ENCODE data around the gene GART.
A peak's percentile ranks its signal among the peaks of the same experiment; 100 is the strongest.
"Not testable (repeated sequence)": the region's sequence is repeated elsewhere in the genome, so short reads cannot be mapped to it uniquely, and the experiment has no call there.

The GART gene

DNA sequence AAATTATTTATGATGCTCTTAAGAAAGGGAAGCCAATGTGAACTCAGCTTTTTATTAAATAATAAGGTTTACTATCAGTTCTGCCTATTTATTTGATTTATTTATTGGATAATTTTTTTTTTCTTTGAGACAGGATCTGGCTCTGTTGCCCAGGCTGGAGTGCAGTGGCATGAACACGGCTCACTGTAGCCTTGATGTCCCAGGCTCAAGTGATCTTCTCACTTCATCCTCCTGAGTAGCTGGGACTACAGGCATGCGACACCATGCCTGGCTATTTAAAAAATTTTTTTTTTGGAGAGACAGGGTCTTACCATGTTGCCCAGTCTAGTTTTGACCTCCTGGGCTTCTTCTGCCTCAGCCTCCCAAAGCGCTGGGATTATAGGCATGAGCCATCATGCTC is 29.4 kb downstream of the GART start:
- DNase-seq (ENCODE audit: low read depth in 2 of 2): no peak

DNA sequence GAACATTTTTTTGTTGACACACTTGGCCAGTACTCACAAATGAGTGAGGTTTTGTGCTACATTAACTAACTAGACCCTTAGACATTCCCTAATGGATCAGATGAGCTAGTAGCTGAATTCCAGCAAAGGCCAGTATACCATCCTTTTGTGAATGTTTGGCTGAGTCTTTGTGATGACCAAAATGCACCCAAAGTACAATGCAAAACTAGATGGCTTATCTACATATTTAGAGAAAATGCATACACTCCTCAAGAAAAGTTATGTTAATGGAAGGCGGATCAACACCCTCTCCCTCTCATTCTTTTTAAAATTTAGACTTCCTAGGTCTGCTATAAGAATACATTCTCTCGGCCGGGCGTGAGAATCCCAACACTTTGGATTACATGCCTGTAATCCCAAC is 30.3 kb downstream of the GART start:
- DNase-seq (ENCODE audit: low read depth in 2 of 2): no peak

DNA sequence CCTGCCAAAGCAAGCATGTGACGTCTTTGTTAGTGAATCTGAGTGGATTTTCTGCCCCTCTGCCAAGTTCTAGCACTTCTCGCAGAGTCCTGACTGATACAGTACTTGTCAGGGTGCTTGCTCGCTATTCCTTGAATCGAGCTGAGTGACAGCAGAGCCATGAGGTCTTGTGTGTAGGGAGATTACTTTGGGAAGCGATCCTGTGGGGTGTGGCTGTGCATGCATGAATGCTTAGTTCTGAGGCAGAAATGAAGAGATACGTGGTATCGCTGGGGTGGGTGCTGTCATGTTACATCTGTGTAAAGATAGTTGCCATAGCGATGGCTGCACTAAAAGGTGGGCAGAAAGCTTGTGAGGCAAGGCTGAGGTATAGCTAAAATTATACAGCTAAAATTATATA is 31.1 kb downstream of the GART start:
- no peak for DNase-seq (ENCODE audit: low read depth in 2 of 2)

DNA sequence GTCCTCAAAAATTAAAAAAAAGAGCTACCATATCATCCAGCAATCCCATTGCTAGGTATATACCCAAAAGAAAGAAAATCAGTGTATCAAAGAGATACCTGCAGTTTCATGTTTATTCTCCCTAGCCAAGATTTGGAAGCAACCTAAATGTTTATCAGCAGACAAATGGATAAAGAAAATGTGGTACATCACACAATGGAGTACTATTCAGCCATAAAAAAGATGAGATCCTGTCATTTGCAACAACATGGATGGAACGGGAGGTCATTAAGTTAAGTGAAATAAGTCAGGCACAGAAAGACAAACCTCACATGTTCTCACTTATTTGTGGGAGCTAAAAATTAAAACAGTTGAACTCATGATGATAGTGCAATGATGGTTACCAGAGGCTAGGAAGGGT is 34.9 kb downstream of the GART start:
- not testable (repeated sequence) for DNase-seq (ENCODE audit: low read depth in 2 of 2)

DNA sequence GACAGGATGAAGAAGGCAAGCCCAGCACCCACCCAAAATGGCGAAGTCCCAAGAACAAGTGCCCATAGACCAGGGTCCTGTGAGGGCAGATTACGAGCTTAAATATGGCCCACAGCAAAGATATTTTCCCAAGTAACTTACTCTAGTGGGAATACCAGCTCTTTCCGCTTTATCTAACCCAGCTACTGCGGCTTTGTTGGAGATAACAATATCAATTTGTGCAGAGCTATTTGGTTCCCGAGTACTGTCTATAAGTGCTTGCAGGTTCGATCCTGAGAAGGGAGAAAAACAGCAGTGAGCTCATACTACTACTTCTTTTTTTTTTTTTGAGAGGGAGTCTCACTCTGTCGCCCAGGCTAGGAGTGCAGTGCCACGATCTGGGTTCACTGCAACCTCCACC is 36.1 kb downstream of the GART start:
- DNase-seq (ENCODE audit: low read depth in 2 of 2): no peak

DNA sequence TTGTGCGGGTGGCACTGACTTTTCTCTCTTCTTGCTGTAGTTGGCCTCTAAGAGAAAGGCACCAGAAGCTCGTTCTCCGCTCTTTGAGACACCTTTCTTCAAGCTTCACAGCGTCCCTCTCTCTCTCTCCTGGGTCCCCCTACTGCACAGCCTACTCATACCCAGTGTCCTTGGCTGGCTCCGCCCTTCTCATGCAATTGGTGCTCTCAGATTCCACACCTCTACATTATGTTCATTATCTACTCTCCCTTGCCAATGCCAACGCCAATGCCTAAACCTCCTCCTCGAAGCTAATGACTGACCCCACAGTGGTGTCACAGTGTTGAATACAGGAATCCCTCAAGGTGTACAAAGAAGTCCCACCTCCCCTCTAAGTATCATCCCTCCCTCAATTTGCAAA is 45.6 kb downstream of the GART start:
- DNase-seq (ENCODE audit: low read depth in 2 of 2): no peak

DNA sequence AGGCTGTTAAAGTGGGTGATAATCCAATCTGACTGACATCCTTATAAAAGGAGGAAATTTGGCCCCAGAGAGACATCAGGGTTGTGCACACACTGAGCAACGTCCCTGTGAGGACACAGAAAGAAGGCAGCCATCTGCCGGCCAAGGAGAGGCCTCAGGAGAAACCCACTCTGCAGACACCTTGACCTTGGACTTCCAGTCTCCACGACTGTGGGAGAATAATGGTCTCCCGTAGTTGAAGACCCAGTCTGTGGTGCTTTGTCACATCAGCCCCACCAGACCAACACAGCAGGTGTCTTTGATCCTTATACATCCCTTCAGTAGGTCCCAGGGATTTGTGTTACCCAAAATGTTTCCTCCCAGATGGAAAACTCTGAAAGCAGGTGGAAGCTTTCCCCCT is 46.2 kb downstream of the GART start:
- DNase-seq (ENCODE audit: low read depth in 2 of 2): no peak

DNA sequence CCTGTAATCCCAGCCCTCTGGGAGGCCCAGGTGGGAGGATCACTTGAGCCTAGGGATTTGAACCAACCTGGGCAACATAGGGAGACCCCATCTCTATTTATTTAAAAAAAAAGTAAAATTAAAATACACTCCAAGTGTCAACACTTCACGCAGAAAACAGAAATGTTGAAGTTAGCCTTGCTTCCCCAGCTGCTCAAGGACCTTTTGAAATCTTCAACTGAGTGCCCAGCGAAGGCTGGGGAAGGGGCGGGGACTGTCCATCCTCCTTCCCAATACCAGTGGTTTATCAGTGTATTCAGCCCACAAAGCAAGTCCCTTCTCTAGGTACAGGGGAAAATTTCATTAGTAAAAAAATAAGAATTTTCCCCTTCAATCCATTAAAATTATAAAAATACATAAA is 48.2 kb downstream of the GART start:
- DNase-seq (ENCODE audit: low read depth in 2 of 2): no peak

DNA sequence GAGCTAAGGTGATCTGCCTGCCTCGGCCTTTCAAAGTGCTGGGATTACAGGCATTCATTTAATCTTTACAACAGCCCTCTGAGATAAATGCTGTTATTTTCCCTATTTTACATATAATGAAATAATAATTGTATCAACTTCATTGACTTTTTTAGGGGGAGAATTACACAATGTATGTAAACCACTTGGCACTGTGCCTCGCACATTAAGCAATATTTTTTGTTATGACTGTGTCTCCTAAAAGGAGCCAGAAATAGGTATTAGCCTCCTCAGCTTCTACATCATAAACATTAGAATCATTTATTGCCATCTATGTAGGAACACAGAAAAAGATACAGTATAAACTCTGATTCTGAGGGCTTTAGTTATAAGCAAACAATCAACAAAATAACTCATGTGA is 49.3 kb downstream of the GART start:
- DNase-seq (ENCODE audit: low read depth in 2 of 2): no peak

DNA sequence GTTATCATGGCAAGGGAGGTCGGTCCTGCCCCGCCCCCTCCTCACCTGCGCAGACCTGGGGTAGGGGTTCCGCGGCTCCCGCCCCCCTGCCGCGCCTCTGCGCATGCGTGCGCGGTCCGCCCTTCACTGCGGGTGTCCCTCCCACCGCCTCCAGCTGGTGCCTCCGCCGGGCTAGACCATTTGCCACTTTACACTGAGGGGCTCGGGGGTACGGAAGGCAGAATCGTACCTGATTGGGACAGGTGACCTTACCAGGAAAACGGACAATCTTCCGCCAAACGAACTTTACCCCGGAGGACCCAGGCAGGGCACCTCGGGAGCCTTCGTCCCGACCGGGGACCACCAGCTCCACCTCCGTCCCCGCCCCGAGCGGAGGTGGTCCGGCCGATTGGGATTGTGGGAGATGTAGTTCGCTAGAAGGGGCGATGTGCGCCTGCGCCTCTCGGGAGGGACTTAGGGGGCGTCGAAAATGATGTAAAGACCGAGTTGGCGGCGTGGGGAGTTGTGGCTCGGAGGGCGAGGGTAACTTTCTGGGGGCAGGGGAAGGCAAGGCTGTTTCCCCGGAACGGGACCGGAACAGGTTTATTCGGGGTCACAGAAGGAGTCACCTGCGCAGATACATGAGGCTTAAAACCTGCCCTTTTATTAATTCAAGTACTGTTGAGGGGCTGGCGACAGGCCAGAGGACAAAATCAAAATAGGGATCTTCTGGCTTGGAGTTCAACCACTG is 50.4 kb downstream of the GART start, which contains the start of gene DNAJC28:
TSS of gene DNAJC28 (minus strand) at position 344 of the 730 bp plus-strand sequence. CDS start 2,323 bp downstream, outside the sequence.
- DNase-seq (ENCODE audit: low read depth in 2 of 2): peak; percentile 91 to 92

DNA sequence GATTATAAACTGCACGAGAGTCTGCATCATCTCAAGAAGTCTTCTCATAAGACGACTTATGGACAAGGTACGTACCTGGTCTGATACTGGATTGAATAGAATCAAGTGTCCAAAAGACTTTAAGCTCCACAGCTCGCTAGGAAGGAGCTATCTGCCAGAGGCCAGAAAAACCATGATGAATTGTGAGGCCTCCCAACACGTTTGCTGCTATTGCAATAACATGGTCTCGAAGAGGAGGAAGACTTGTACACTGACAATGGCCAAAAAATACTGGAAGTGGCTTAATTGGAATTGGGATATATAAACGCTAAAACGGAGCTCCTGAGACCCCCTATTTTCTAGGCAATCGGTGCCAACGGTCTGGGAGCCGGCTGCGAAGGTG is 50.9 kb downstream of the GART start:
- DNase-seq (ENCODE audit: low read depth in 2 of 2): no peak

DNA sequence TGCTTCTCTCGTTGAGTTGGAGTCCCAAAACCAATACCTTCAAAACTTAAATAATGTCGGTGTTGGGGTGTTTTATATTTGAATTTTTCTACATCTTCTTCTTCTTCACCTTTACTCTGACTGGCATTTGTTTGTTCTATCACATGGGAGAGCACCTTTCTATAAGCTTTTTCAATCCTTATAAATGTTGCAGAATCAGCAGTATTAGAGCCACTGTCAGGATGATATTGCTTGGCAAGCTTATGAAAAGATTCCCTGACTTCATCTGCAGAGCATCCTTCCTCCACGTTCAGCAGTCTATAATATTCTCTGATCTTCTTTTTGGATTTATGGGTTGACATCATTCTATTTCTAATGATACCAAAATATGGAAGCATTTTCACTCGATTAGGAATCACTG is 53.0 kb downstream of the GART start:
- no peak for DNase-seq (ENCODE audit: low read depth in 2 of 2)

DNA sequence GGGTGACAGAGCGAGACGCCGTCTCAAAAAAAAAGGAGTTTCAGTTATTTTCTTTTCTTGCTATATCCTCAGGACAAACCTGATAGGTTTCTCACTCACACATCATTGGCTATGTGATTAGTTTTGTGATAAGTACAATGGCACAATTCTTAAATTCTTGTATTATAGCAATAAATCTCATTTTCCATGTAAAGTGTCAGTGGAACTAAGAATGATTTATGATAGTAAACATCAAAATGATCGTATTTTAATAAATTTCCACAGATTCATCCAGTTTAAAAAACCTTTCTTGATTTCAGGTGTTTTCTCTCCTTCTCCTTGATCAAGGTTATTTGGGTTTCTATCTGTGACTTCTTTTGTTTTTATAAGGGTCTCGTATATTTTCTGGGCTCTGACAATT is 53.9 kb downstream of the GART start:
- no peak for DNase-seq (ENCODE audit: low read depth in 2 of 2)

DNA sequence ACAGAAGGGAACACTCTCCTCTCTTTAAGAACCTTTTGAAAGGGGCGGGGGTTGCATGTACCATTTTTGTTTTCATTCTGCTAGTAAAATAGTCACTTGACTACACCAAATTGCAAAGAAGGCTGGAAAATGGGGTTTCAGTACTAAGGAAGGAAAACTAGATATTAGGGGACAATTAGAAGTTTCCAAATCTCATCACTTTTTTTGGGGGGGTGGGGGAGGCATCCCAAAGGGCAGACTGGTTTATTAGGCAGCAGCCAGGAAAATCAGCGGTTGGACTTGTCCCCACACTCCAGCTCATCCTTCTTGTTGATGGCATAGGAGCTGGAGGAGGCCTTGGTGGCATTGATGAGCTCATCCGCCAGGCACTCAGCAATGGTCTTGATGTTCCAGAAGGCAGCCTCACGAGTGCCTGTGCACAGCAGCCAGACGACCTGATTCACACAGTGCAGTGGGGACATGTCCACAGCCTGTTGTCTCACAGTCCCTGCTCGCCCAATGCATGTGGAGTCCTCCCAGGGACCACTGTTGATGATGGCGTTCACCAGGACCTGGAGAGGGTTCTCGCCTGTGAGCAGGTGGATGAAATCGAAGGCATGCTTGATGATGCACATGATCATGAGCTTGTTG is 60.5 kb downstream of the GART start:
- no peak for DNase-seq (ENCODE audit: low read depth in 2 of 2)

DNA sequence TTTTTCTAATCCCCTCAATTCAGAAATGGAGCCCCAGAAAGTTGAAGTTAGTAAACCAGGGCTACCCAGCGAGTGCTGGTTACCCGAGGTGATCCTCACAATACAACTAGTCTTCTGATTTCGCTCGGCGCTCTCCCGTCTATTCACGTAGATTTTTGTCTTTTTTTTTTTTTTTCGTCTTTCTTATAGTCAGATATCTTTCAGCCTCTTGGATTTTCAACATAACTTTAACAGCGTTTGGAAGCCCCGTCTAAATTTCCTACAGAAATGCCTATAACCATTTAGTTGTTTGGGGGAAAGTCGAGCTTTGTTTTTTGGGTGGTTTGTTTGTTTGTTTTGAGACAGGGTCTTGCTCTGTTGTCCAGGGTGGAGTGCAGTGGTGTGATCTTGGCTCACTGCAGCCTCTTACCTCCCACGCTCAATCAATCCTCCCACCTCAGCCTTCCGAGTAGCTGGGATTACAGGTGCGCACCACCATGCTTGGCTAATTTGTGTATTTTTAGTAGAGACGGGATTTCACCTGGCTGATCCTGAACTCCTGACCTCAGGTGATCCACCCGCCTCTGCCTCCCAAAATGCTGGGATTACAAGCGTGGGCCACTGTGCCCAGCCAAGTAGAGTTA is 61.3 kb downstream of the GART start:
- DNase-seq (ENCODE audit: low read depth in 2 of 2): no peak

DNA sequence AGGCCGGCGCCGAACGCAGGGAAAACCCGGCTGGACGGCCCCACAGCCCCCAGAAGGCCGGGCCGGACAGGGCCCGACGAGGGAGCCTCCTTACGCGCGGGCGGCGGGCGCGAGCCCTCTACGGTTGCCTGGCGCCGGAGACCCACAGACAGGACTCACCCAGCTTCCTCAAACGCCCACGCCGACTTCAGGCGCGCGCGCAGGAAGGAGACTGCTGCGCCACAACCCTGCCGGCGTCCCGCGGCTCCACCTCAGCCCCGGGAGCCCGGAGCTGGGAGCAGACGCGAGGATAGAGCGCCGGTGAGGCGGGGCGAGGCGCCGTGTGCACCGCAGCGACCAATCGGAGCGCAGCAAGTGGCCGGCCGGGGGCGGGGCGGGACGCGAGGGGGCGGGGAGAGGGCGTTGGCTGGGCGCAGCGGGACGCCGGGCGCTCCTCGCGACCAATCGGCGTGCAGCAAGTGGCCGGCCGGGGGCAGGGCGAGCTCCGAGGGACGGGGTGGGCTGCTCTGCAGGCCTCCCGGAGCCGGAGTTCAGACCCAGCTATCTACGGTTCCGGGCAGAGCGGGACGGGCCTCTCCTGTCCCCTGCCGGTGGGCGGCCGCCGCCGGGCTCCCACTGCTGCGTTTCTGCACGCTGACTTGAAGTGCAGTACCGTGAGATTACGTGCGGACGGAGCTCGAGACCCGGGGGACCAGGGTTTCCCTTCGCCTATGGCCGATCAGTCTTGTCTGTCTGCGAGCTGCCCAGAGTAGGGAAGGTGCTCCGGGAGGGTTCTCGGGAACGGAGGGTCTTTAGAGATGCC is 62.0 kb downstream of the GART start, which contains the start of gene TMEM50B:
TSS of gene TMEM50B (minus strand) at position 296 of the 802 bp plus-strand sequence. CDS start 11,089 bp downstream, outside the sequence.
- DNase-seq (ENCODE audit: low read depth in 2 of 2): peak; percentile 95 to 96

DNA sequence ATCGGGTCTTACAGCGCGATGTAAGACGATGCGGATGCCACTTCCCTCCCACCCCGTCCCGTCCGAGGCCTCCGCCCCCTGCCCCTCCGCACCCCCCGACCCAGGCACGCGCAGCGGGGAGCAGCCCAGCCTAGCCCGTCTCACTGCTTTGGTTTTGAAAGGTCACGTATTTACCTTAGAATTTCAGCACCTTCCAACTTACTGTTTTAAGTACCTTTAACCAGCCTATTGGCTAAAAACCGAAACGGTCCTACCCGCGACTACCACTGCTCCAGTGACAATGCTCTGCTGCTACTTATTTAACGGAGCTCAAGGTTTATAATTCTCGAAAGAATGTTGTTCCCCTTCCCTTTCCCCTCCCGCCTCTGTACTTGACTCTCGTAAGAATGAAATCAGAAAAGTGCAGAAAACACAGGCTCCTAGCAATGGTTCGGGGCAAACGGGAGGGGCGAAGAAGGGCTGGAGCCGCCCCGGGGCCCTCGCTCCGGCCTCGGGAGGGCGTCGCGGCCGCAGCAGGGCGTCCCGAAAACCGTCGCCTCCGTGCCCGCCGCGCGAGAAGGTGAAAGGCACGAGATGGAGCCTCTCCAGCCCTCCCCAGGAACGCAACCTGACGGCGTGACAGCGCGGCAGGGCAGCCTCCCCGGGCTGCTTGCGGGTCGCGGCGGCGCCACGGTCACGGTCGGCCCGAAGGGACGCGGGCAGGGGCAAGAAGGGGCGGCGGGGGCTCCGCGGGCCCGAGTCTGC is 62.8 kb downstream of the GART start:
- DNase-seq (ENCODE audit: low read depth in 2 of 2): peak; percentile 16 to 18

DNA sequence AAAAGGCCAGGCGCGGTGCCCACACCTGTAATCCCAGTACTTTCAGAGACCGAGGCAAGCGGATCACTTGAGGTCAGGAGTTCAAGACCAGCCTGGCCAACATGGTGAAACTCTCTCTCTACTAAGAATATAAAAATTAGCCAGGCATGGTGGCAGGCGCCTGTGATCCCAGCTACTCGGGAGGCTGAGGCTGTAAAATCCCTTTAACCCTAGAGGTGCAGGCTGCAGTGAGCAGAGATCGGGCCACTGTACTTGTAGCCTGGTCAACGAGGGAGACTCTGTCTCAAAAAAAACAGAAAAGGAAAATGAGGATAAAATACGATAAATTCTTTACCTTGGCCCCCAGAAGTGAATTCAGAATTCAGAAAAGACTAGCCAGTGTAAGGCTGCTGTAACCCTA is 63.7 kb downstream of the GART start:
- DNase-seq (ENCODE audit: low read depth in 2 of 2): no peak

DNA sequence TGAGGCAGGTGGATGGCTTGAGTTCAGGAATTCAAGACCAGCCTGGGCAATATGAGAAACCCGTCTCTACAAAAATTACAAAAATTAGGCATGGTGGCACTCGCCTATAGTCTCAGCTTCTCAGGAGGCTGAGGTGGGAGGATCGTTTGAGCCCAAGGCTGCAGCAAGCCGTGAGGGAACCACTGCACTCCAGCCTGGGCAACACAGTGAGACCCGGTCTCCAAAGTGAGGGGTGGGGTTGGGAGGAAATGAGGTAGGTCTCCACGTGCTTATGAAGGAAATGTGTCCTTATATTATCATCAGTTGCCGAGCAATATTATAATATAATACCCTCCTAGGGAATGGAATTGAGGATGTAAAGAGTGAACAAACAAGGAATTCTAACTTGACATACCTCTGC is 64.9 kb downstream of the GART start:
- no peak for DNase-seq (ENCODE audit: low read depth in 2 of 2)

DNA sequence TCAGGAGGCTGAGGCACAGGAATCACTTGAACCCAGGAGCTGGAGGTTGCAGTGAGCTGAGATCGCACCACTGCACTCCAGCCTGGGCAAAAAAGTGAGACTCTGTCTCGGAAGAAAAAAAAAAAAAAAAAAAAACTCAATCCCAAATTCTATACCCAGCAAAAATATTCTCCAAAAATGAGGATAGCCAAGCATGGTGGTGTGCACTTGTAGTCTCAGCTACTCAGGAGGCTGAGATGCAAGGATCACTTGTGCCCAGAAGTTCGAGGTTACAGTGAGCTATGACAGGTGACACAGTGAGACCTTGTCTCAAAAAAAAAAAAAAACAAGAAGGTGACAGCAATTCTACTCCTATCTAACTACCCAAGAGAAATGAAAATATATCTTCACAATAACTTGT is 68.6 kb downstream of the GART start:
- DNase-seq (ENCODE audit: low read depth in 2 of 2): no peak

DNA sequence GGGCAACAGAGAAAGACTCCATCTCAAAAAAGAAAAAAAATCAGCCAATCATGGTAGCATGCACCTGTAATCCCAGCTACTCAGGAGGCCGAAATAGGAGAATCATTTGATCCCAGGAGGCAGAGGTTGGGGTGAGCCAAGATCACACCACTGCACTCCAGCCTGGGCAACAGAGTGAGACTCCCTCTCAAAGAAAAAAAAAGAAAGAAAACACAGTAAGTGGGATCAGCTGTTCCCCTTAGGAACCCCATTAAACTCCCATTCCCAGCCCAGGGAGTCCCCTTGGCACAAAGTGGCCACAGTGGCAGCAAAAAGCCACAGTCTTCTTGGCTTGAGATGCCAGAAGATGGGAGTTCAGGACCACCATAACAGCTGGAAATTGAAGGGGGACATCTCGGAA is 71.2 kb downstream of the GART start:
- no peak for DNase-seq (ENCODE audit: low read depth in 2 of 2)

DNA sequence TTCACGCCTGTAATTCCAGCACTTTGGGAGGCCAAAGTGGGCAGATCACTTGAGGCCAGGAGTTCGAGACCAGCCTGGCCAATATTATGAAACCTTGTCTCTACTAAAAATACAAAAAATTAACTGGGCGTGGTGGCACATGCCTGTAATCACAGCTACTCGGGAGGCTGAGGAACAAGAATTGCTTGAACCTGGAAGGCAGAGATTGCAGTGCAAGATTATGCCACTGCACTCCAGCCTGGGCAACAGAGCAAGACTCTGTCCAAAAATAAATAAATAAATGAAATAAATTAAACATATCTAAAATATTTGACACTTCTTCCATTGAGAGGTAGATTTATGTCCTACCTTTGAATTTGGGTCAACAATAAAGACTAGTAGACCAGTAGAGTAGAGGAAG is 72.7 kb downstream of the GART start:
- not testable (repeated sequence) for DNase-seq (ENCODE audit: low read depth in 2 of 2)

Data from activated CD4-positive, alpha-beta T cell treated with anti-CD3 and anti-CD28 coated beads for 24 hours (primary cell).